ENCODE measurements around the gene GP1BB. TPM values are rescaled to one million over a fixed set of nuclear protein-coding genes. Genes with fewer than 3 reads are reported as not detected.

The GP1BB gene
- total and polyA plus RNA-seq, 2 donors (not counting 3 experiments of a cell fraction or from before 2014, with no cell fraction given), result 1.7 to 6.2 TPM

DNA sequence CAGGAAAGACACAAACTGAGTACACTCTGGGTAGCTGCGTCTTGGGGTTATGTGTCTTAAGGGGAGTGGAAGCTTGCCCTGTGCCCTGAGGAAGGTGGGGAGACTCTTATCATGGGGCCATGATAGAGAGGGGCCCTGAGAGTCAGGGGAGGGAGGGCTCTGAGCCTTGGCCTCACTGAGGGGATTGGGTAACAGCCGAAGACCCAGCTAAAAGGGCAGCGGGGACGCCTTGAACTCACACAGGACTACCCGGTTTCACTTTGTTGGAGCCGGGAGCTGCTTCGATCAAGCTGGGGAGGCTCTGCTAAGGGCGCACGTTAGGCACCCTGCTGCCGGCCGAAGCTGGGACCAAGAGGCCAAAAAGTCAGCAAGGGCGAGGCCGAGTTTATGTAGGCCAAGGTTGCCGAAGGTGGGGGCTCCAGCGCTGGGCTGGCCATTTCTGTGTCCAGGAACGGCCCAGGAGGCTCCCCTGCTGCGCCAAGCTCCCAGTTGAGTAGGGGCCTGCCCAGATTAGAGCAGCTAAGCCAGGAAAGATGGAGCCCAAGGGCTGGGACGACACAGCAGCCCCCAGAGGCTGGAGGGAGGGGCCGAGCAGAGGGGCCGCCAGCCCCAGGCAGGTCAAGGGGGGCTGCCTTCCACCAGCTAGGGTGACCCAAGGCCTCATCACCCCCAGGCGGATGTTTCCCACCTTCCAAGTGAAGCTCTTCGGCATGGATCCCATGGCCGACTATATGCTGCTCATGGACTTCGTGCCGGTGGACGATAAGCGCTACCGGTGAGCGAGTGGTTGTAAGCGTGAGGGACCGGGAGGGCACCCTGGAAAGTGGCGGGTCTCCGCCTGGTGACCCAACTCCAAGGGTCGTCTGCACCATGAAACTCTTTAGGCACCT is 39.5 kb downstream of the GP1BB start:
- no peak for FAIRE-seq
- no peaks in the 10 kb centered on the region for H3K9me3 ChIP-seq (replicated peaks; ENCODE audit: control insufficient read depth, insufficient read depth, low read length)
- H2AFZ ChIP-seq (ENCODE audit: low read depth, low read length), result no peak overlapping the region
- peak; percentile 35 for DNase-seq (ENCODE audit: low read depth, low spot score)
- TF ChIP-seq GATA2 (IDR thresholded peaks at IDR 0.05; ENCODE audit: insufficient read depth, insufficient read length, low read depth, low read length) (no peak), MYC (IDR thresholded peaks at IDR 0.05; ENCODE audit: low read depth, low read length) (no peak), POLR2A (IDR thresholded peaks at IDR 0.05; ENCODE audit: low read depth, low read length) (no peak), FOS (IDR thresholded peaks at IDR 0.05; ENCODE audit: borderline replicate concordance, insufficient read depth, low read length) (no peak), JUN (IDR thresholded peaks at IDR 0.05; ENCODE audit: borderline replicate concordance, insufficient read depth, insufficient read length, low read depth) (no peak), POLR2AphosphoS5 (IDR thresholded peaks at IDR 0.05; ENCODE audit: insufficient read depth, low read depth, low read length) (no peak), EZH2 (IDR thresholded peaks at IDR 0.05; ENCODE audit: borderline replicate concordance, low read depth, low read length, severe bottlenecking) (no peak)
- TF ChIP-seq, protein P1, sequence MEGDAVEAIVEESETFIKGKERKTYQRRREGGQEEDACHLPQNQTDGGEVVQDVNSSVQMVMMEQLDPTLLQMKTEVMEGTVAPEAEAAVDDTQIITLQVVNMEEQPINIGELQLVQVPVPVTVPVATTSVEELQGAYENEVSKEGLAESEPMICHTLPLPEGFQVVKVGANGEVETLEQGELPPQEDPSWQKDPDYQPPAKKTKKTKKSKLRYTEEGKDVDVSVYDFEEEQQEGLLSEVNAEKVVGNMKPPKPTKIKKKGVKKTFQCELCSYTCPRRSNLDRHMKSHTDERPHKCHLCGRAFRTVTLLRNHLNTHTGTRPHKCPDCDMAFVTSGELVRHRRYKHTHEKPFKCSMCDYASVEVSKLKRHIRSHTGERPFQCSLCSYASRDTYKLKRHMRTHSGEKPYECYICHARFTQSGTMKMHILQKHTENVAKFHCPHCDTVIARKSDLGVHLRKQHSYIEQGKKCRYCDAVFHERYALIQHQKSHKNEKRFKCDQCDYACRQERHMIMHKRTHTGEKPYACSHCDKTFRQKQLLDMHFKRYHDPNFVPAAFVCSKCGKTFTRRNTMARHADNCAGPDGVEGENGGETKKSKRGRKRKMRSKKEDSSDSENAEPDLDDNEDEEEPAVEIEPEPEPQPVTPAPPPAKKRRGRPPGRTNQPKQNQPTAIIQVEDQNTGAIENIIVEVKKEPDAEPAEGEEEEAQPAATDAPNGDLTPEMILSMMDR (IDR thresholded peaks at IDR 0.05; ENCODE audit: extremely low read depth in 1 of 2, insufficient read depth in 1 of 2, low read depth in 1 of 2, low read length in 2 of 2), result no peak
- TF ChIP-seq, protein P2, sequence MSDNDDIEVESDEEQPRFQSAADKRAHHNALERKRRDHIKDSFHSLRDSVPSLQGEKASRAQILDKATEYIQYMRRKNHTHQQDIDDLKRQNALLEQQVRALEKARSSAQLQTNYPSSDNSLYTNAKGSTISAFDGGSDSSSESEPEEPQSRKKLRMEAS (IDR thresholded peaks at IDR 0.05; ENCODE audit: insufficient read depth, insufficient read length), result no peak
- H3K27ac ChIP-seq (ENCODE audit: insufficient read depth, low read depth, low read length), result peak overlapping the region; percentile 12
- no peaks in the 10 kb centered on the region for H4K20me1 ChIP-seq (replicated peaks; ENCODE audit: control insufficient read depth, extremely low read depth, insufficient read depth, low read length)
- BruUV-seq (replicated peaks), result no TSS peak
- dilution Hi-C loops (cut with MboI; ENCODE audit: extremely low pct_ligation_motif_present, low sequenced_read_pairs) (no loop called here), intact Hi-C loops (cut with micrococcal nuclease) (no loop called here)
- H3K4me1 ChIP-seq (ENCODE audit: control insufficient read depth, extremely low read depth, insufficient read depth, low read length), result peaks cover 14% of the 10 kb centered on the region
- H3K9me1 ChIP-seq (replicated peaks; ENCODE audit: control insufficient read depth, extremely low read depth, insufficient read depth, low read length), result no peaks in the 10 kb centered on the region
- peaks cover 19 to 32% of the 10 kb centered on the region in 2 experiments for H3K27me3 ChIP-seq (ENCODE audit: control insufficient read depth in 2 of 2, insufficient read depth in 2 of 2, low read length in 2 of 2)
- ChIA-PET POLR2A (no interaction called here), CTCF (interaction anchor here (0.9 to 4.4 kb wide), 4 partner anchors 8 to 147 kb away, joined by 3 to 18 read pairs (median 10); no protein-coding TSS in a partner anchor)
- H3K36me3 ChIP-seq (ENCODE audit: control insufficient read depth in 2 of 2, extremely low read depth in 1 of 2, insufficient read depth in 2 of 2, low read length in 2 of 2), result peaks cover 0 to under 1% of the 10 kb centered on the region in 2 experiments
- peak overlapping the region; percentile 29 for H3K9ac ChIP-seq (replicated peaks; ENCODE audit: extremely low read depth, insufficient read depth, low read length)
- peak overlapping the region in 2 of 3 experiments; percentile 49 to 50 for H3K4me3 ChIP-seq (replicated peaks in 1 of 3; ENCODE audit: insufficient read depth in 1 of 3, low read depth in 1 of 3, low read length in 3 of 3)
- peaks cover 31% of the 10 kb centered on the region for H3K79me2 ChIP-seq (ENCODE audit: control insufficient read depth, insufficient read depth, low read length)
- peak overlapping the region; percentile 49 for H3K4me2 ChIP-seq (ENCODE audit: insufficient read depth, low read length)

All from endothelial cell of umbilical vein (primary cell).